HG03457 (cell line): ENCODE results near the gene CPT1C.

Source experiments
- ATAC-seq: cut with Tn5 transposase; IDR thresholded peaks from one replicate; pipeline ENCODE4 v1.9.1; 2021; ENCODE audit warnings: moderate number of reproducible peaks; ENCODE audit not compliant: unreplicated experiment

CPT1C gene

DNA sequence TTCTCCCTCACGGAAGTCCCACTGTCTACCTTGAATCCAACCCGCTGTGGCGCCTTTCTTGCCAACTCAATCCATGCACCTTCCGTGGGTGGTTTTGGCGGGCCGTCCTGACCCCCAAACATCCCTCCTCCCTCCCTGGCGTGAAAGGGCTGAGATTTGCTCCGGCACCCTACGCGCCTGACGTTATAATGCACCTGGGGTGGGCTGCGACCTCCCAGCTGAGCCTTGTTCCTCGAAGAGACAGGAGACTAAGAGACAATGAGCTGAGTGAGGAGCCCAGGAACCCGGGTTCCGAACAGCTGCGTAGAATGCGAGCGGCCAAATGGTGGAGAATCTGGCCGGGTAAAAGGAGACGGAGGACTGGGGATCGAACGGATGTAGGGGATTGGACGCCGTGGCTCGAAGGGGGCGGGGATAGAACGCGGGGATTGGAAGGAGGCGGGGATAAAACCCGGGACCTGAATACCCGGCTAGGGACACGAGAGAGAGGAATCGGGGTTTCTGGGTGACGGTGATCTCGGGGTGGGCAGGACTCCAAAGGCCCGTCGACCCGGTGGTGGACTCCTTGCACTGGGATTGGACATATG lies at the start of gene CPT1C:
CPT1C (plus strand) TSS at position 461 of the 587 bp plus-strand sequence. CDS start 1,137 bp downstream, outside the sequence.
- no peak for ATAC-seq

DNA sequence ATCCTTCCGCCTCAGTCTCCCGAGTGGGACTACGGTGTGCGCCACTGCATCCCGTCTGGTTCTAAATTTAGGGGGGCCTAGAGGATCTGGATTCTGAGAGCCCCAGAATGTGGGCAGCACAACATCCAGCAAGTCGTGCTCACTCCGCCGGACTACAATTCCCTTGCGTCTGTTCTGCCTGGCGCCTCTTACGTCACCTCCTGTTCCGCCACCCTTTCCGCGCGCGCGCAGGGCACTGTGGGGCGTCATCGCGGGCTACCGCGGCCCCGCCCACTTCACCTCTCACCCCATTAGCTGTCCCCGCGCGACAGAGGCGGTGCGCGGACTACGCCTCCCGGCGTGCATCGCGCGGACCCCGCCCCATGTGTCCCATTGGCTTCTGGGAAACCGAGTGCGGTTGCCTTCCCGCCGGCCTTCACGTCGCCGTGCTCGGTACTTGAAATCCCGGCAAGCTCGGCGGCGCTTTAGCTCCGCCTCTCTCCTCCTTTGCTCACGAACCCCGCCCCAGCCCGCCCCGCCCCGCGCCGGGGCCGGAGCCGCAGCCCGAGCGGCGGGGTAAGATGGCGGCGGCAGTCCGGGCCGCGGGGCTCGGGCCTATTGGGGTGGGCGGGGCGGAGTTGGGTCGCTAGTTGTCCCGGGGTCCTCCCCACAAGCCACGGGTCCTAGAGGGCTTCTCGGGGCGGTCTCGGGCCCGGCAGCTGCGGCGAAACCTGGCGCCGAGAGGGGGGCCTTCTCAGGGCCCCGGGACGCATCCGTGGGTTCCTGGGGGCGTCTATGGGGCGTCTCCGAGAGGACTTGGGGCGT lies 49.0 kb upstream of the CPT1C start, which contains the start of gene SCAF1:
SCAF1 (plus strand) TSS at position 522 of the 804 bp plus-strand sequence. CDS start 2,818 bp downstream, outside the sequence.
- peak; percentile 42 for ATAC-seq

DNA sequence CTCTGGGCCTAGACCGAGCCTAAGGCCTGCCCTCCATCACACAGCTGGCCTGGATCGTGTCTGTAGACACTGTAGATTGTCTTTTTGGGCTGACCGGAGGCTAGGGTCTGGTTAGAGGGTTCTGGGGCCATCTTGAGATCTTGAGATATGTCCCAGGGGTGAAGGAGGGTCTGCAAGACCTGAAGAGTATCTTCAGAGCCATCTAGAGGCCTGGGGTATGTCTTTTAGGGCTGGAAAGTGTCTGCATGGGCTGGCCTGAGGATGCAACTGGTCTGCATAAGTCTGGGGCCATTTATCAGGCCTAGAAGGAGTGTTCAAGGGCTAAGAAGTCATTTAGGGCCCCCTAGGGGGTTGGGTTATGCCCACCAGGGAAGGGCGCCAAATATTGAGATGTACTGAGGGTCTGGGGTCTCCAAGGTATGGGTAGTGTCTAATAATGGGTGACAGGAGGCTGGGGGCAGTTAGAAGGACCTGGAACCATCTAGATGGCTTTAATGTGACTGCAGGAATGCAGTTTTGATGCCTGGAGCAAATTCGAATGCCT lies 48.4 kb upstream of the CPT1C start:
- ATAC-seq = no peak

DNA sequence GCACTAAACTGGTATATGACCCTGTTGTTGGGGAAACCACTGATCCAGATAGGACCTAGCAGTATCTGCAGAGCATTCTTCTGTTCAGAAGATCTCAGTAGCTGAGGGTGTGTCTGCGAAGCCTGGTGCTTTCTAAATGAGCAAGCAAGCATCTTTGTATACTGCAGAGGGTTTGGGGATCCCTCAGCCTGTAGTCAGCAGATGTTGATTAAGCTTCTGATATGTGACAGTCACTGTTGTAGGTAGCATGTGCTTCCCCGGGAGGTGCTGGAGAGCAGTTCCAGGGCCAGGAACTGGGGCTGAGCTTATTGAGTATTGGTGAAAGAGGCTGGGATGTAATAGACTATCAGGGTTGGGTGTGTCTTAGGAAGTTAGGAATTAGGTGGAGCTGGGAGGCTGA lies 47.5 kb upstream of the CPT1C start:
- ATAC-seq = no peak

DNA sequence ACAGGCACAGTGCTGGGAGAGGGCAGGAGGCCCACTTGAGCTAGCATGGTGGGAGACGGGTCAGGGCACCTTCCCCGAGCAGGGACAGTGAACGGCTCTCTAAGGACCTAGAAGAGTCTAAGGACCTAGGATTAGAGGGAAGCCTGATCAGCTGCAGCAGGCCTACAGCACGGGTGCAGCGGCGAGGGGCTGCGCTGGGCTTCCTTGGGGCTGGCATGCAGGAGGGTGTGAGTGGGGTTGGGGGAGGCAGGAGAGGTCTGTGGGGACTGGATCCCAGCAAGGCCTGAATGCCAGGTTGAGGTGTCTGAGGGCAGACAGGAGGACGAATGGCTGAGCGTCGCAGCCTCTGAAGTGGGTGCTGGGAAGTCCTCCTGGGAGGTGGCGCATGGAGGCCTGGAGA lies 45.3 kb upstream of the CPT1C start:
- no peak for ATAC-seq

DNA sequence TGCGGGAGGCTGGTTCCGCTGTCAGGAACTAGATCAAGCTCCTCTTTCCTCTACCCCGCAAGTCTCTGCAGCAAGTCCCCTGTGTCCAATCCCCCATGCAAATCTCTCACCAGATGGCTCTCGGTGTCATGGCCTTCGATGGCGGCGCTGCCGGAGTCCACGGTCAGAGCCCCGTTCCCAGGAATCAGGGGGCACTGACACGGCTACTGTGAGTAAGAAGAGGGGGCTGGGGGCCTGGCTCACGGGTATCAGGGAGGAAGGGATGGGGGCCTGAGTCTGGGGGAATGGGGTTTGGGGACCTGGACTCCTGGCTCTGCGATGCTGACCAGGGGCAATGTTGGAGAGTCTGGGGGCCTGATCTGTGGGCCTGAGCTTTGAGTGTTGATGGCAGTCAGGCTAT lies 44.9 kb upstream of the CPT1C start:
- ATAC-seq = no peak

DNA sequence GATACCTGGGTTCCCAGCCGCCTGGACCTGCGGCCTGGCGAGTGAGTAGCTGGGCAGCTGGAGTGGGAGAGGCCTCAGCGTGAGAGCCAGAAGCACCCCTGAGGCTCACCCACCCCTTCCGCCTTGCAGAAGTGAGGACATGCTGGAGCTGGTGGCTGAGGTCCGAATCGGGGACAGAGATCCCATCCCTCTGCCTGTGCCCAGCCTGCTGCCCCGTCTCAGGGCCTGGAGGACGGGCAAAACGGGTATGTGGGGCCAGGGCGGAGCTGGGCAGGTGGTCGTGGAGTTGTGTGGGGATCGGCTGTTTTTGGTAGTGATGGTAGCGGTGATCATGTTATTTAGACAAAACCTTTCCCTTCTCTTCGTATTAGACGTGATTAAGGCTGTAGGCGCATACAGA lies 44.3 kb upstream of the CPT1C start:
- no peak for ATAC-seq

DNA sequence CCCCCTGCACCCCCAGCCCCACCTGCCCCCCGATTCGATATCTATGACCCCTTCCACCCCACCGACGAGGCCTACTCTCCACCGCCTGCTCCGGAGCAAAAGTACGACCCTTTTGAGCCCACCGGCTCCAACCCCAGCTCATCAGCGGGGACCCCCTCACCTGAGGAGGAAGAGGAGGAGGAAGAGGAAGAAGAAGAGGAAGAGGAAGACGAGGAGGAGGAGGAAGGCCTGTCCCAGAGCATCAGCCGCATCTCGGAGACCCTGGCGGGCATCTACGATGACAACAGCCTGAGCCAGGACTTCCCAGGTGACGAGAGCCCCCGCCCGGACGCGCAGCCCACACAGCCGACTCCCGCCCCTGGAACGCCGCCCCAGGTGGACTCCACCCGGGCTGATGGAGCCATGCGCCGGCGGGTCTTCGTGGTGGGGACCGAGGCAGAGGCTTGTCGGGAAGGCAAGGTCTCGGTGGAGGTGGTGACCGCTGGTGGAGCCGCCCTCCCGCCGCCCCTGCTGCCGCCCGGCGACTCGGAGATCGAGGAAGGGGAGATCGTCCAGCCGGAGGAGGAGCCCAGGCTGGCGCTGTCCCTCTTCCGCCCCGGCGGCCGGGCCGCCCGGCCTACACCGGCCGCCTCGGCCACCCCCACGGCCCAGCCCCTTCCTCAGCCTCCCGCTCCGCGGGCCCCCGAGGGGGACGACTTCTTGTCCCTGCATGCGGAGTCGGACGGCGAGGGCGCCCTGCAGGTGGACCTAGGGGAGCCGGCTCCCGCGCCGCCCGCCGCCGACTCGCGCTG lies 39.7 kb upstream of the CPT1C start:
- ATAC-seq = no peak

DNA sequence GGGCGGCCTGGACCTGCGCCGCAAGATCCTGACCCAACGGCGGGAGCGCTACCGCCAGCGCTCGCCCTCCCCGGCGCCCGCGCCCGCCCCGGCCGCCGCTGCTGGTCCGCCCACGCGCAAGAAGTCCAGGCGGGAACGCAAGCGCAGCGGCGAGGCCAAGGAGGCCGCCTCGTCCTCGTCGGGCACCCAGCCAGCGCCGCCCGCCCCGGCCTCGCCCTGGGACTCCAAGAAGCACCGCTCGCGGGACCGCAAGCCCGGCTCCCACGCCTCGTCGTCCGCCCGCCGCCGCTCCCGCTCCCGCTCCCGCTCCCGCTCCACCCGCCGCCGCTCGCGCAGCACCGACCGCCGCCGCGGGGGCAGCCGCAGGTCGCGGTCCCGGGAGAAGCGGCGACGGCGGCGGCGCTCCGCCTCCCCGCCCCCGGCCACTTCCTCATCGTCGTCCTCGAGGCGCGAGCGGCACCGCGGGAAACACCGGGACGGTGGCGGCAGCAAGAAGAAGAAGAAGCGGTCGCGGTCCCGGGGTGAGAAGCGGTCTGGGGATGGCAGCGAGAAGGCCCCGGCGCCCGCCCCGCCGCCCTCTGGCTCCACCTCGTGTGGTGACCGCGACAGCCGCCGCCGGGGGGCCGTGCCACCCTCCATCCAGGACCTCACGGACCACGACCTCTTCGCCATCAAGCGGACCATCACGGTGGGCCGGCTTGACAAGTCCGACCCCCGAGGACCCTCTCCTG lies 38.9 kb upstream of the CPT1C start:
- no peak for ATAC-seq

DNA sequence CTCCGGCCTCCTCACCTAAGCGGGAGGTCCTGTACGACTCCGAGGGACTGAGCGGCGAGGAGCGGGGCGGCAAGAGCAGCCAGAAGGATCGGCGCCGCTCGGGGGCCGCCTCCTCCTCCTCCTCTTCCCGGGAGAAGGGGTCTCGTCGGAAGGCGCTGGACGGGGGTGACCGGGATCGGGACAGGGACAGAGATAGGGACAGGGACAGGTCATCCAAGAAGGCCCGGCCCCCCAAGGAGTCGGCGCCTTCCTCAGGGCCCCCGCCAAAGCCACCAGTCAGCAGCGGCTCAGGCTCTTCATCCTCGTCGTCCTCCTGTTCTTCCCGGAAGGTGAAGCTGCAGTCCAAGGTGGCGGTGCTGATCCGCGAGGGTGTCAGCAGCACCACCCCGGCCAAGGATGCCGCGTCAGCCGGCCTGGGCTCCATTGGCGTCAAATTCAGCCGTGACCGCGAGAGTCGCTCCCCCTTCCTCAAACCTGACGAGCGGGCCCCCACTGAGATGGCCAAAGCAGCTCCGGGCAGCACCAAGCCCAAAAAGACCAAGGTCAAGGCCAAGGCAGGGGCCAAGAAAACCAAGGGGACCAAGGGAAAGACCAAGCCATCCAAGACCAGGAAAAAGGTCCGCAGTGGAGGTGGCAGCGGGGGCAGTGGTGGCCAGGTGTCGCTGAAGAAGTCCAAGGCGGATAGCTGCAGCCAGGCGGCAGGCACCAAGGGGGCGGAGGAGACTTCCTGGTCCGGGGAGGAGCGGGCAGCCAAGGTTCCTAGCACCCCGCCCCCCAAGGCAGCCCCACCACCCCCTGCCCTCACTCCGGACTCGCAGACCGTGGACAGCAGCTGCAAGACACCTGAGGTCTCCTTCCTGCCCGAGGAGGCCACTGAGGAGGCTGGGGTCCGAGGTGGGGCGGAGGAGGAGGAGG lies 38.1 kb upstream of the CPT1C start:
- no peak for ATAC-seq

DNA sequence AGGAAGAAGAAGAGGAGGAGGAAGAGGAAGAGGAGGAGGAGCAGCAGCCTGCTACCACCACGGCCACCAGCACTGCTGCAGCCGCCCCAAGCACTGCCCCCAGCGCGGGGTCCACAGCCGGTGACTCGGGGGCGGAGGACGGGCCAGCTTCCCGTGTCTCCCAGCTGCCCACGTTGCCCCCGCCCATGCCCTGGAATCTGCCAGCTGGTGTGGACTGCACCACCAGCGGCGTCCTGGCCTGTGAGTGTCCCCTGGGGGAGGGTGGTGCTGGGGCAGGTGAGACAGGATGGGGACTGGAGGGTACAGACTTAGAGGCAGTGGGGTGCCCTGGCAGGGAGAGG lies 37.5 kb upstream of the CPT1C start:
- ATAC-seq = no peak

DNA sequence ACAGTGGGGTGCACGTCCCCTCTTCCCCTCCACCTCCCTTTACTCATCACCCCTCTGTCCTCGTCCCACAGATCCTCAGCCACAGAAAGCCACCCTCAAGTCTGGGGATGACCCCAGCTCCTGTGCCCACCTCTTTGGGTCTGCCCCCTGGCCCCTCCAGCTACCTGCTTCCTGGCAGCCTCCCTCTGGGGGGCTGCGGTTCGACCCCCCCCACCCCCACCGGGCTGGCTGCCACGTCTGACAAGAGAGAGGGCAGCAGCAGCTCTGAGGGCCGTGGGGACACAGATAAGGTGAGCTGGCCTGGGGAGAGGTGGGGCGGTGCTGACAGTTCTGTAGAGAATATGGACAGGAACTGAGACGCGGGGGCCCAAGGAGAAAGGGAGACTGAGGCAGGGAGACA lies 36.3 kb upstream of the CPT1C start:
- no peak for ATAC-seq

DNA sequence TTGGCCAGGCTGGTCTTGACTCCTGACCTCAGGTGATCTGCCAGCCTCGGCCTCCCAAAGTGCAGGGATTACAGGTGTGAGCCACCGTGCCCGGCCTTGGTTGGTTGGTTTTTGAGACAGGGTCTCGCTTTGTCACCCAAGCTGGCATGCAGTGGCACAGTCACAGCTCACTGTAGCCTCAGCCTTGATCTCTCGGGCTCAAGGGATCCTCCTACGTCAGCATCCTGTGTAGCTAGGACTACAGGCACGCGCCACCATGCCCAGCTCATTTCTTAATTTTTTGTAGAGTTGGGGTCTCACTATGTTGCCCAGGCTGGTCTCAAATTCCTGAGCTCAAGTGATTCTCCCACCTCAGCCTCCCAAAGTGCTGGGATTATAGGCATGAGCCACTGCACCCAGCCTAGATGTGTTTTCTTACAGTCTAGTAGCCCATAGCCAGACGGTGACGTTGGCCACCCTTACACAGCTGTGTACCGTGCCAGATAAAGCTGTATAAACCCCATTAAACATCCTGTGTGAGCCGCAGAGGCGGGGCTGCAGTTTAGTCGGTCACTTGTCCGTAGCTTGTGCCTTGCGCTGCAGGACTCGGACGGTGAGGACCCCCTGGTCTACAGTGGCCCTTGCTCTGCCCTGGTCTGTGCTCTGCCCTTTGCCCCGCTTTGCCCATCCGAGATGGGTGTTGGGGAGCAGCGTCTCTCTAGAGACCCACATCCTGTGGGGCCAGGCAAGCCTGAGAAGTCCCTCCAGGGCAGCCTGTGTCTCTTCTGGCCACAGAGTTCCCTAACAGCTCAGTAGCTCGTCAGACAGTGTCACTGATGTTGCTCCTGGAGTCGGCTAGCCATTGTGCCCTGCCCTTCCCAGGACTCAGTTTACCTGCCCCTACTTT lies 35.1 kb upstream of the CPT1C start:
- ATAC-seq = no peak

DNA sequence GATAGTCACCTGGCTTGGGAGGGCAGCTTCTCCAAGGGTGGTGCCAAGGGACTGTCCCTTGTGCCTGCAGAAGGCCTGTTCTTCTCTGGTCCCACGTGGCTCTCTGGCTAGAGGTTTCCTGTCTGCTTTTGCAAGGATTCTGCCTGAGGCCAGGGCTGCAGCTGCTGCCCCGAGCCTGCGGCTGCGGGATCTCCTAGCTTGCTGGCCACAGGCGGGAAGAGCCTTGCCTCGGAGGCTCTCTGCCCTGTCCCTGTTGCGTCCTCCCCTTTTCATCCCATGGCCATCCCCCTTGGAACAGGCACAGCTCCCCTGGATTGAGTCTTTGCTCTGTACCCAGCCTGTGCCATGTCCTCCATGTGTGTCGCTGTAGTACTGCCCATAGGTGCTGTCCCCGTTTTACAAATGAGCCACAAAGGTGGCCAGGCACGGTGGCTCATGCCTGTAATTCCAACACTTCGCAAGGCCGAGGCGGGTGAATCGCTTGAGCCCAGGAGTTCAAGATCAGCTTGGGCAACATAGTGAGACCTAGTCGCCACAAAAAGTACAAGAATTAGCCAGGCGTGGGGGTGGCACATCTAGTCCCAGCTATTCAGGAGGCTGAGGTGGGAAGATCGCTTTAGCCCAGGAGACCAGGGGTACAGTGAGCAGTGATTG lies 34.3 kb upstream of the CPT1C start:
- no peak for ATAC-seq

DNA sequence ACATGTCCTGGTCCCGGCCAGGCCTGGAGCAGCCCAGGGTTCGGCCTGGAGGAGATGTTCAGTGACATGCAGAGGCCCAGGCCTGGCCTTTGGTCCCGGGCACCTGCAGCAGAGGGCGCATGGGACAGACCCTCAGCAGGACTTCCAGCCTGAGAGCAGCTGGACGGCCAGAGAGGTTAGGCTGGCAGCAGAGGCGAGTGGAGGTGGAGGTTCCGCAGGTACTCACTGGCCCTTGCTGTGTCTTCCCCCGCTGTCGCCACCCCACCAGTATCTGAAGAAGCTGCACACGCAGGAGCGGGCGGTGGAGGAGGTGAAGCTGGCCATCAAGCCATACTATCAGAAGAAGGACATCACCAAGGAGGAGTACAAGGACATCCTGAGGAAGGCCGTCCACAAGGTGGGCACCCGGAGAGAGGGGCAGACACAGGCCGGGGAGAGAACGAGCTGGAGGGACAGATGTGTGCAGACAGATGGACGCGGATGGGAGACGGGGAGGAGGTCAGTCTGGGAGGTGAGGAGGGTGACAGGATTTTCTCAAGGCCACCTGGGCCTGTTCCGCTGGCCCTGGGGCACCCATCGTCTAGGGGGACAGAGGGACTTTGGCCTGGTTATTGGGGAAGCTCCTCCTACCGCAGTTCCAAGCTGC lies 33.3 kb upstream of the CPT1C start:
- ATAC-seq = no peak

DNA sequence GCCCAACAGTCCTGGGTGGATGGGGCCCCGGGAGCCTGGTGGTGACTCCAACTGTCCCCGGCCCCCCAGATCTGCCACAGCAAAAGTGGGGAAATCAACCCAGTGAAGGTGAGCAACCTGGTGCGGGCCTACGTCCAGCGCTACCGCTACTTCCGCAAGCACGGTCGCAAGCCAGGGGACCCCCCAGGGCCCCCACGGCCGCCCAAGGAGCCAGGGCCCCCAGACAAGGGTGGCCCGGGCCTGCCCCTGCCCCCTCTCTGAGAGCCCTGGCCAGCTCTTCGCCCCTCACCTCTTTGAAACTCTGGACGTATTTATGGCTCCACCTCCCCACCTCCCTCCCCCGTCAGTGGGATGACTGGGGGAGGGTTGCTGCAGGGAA lies 32.8 kb upstream of the CPT1C start:
- ATAC-seq = no peak

DNA sequence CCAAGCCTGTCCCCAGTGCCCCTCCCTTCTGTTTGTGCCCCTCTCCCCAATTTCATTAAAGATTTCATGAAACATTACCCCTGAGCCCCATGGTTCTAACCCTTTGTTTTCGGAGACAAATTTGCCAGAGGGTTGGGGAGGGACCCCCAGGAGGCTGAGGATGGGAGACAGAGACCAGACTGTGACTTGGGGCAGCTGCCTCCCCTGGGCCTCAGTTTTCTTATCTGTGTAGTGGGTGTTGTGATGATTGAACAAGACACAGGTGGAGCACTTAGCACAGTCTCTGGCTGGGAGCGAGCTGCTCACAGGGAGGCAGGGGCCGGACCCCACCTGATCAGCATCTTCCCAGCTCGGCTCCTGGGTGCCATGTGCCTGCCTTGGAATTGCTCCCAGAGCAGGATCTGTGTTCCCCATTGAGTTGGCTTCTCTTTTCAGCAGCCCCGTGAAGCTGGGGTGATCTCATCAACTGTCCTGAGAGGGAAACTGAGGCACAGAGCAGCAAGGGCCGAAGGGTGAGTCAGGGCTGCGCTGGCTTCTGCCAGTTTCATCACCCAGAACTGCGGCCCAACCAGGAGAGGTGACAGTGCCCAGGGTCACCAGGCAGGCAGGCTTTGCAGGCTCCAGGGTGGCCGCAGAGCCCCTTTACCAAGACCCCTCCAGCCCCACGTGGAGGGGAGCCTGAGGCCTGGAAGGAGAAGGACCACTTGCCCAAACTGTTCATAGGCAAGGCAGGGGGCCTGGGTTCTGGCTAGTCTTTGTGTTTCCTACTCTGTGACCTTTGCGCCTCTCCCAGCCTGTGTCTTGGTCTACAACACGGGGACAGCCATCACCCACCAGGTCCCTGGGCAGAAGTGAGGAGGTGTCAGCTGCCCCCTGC lies 32.1 kb upstream of the CPT1C start:
- ATAC-seq = no peak
